ENCODE data around the gene CEP164.

CEP164 gene

GRCh38 chr11:117369534-117369933 lies 41.9 kb downstream of the CEP164 start:
- H3K36me3 ChIP-seq (replicated peaks; ENCODE audit: low read depth, low read length): peaks cover 29% of the 10 kb centered on the region
- H3K4me2 ChIP-seq (ENCODE audit: low read length): no peak overlapping the region
- no peaks in the 10 kb centered on the region for H3K9me3 ChIP-seq (ENCODE audit: insufficient read depth, low read length)
- H3K4me3 ChIP-seq (ENCODE audit: low read length): no peak overlapping the region
- H3K79me2 ChIP-seq (ENCODE audit: low read length): no peaks in the 10 kb centered on the region
- TF ChIP-seq EZH2phosphoT487 (IDR thresholded peaks at IDR 0.05; ENCODE audit: low read depth) (no peak), CTCF (IDR thresholded peaks at IDR 0.05; ENCODE audit: low read depth, low read length) (no peak)
- H3K27me3 ChIP-seq (ENCODE audit: low read depth, low read length): no peaks in the 10 kb centered on the region
- H3K27ac ChIP-seq (ENCODE audit: low read length): no peak overlapping the region
- no peak overlapping the region for H3K9ac ChIP-seq (ENCODE audit: low read length)
- no peaks in the 10 kb centered on the region for H3K4me1 ChIP-seq (ENCODE audit: low read length)
- H2AFZ ChIP-seq (ENCODE audit: low read depth, low read length): no peak overlapping the region
- H4K20me1 ChIP-seq (ENCODE audit: insufficient read depth, low read length): no peaks in the 10 kb centered on the region

- Histone ChIP-seq H3K4me2 (ENCODE audit: low read length) (no peak overlapping the region), H3K4me1 (ENCODE audit: low read length) (no peaks in the 10 kb centered on the region), H3K9me3 (ENCODE audit: insufficient read depth, low read length) (no peaks in the 10 kb centered on the region), H3K27me3 (ENCODE audit: low read depth, low read length) (no peaks in the 10 kb centered on the region), H2AFZ (ENCODE audit: low read depth, low read length) (no peak overlapping the region), H3K4me3 (ENCODE audit: low read length) (no peak overlapping the region), H3K9ac (ENCODE audit: low read length) (no peak overlapping the region), H3K36me3 (replicated peaks; ENCODE audit: low read depth, low read length) (peaks cover 25% of the 10 kb centered on the region), H3K79me2 (ENCODE audit: low read length) (no peaks in the 10 kb centered on the region), H4K20me1 (ENCODE audit: insufficient read depth, low read length) (no peaks in the 10 kb centered on the region), H3K27ac (ENCODE audit: low read length) (no peak overlapping the region)
- TF ChIP-seq EZH2phosphoT487 (IDR thresholded peaks at IDR 0.05; ENCODE audit: low read depth): no peak
- TF ChIP-seq CTCF (IDR thresholded peaks at IDR 0.05; ENCODE audit: low read depth, low read length): no peak
These were observed 43.8 kb downstream of the CEP164 start for GRCh38 chr11:117371453-117371852.

- Histone ChIP-seq H3K79me2 (ENCODE audit: low read length) (no peaks in the 10 kb centered on the region), H3K27me3 (ENCODE audit: low read depth, low read length) (no peaks in the 10 kb centered on the region), H3K9ac (ENCODE audit: low read length) (no peak overlapping the region), H3K4me1 (ENCODE audit: low read length) (no peaks in the 10 kb centered on the region), H4K20me1 (ENCODE audit: insufficient read depth, low read length) (no peaks in the 10 kb centered on the region), H3K4me3 (ENCODE audit: low read length) (no peak overlapping the region), H3K27ac (ENCODE audit: low read length) (no peak overlapping the region), H2AFZ (ENCODE audit: low read depth, low read length) (no peak overlapping the region), H3K4me2 (ENCODE audit: low read length) (no peak overlapping the region), H3K9me3 (ENCODE audit: insufficient read depth, low read length) (no peaks in the 10 kb centered on the region), H3K36me3 (replicated peaks; ENCODE audit: low read depth, low read length) (peaks cover 15% of the 10 kb centered on the region)
- TF ChIP-seq EZH2phosphoT487 (IDR thresholded peaks at IDR 0.05; ENCODE audit: low read depth): no peak
- no peak for TF ChIP-seq CTCF (IDR thresholded peaks at IDR 0.05; ENCODE audit: low read depth, low read length)
These were observed 46.8 kb downstream of the CEP164 start for GRCh38 chr11:117374316-117375055.

DNA sequence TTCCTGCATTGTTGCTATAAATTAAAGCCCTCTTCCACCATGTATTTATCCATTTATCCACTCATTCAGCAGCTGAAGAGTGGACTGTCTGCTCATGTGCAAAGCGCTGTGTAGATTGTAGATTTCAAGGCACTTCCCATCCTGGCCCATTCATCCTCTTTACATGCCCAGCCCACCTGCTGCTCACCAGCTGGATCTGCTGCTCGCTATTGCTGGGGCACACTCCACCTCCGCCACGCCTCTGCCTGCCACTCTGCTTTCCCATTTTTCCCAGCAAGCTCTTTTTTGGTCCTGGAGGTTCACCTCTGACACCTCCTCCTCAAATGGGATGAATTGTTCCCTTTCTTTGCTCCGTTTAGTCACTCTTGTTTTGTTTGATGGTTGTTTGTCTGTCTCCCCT lies 48.3 kb downstream of the CEP164 start:
- TF ChIP-seq CTCF (IDR thresholded peaks at IDR 0.05; ENCODE audit: low read depth, low read length) (no peak), EZH2phosphoT487 (IDR thresholded peaks at IDR 0.05; ENCODE audit: low read depth) (no peak)
- Histone ChIP-seq H3K4me3 (ENCODE audit: low read length) (no peak overlapping the region), H2AFZ (ENCODE audit: low read depth, low read length) (no peak overlapping the region), H3K4me1 (ENCODE audit: low read length) (no peaks in the 10 kb centered on the region), H3K79me2 (ENCODE audit: low read length) (no peaks in the 10 kb centered on the region), H3K9me3 (ENCODE audit: insufficient read depth, low read length) (no peaks in the 10 kb centered on the region), H3K27me3 (ENCODE audit: low read depth, low read length) (no peaks in the 10 kb centered on the region), H4K20me1 (ENCODE audit: insufficient read depth, low read length) (no peaks in the 10 kb centered on the region), H3K27ac (ENCODE audit: low read length) (no peak overlapping the region), H3K4me2 (ENCODE audit: low read length) (no peak overlapping the region), H3K36me3 (replicated peaks; ENCODE audit: low read depth, low read length) (peaks cover 15% of the 10 kb centered on the region), H3K9ac (ENCODE audit: low read length) (no peak overlapping the region)

Data from OCI-LY3 (cell line).